Esophagus squamous epithelium (tissue), 4 donors: Measurements from ENCODE around the gene ARVCF.

ENCODE experiments used
- CTCF ChIP-seq, 6 experiments: fragments of 450-650 bp in 4 of 6; fragments of 200-600 bp in 2 of 6; sonication (generic) in 2 of 6; IDR thresholded peaks; one replicate each; pipeline ENCODE4 v1.5.1; 2016 to 2019; ENCODE audit warnings: antibody characterized with exemption in 6 of 6, mild to moderate bottlenecking in 4 of 6, moderate library complexity in 4 of 6
- POLR2A ChIP-seq, 4 donors: fragments of 450-650 bp; IDR thresholded peaks; one replicate each; pipeline ENCODE4 v1.6.1; 2017; ENCODE audit warnings: antibody characterized with exemption in 4 of 4, mild to moderate bottlenecking in 4 of 4, moderate library complexity in 3 of 4

DNA sequence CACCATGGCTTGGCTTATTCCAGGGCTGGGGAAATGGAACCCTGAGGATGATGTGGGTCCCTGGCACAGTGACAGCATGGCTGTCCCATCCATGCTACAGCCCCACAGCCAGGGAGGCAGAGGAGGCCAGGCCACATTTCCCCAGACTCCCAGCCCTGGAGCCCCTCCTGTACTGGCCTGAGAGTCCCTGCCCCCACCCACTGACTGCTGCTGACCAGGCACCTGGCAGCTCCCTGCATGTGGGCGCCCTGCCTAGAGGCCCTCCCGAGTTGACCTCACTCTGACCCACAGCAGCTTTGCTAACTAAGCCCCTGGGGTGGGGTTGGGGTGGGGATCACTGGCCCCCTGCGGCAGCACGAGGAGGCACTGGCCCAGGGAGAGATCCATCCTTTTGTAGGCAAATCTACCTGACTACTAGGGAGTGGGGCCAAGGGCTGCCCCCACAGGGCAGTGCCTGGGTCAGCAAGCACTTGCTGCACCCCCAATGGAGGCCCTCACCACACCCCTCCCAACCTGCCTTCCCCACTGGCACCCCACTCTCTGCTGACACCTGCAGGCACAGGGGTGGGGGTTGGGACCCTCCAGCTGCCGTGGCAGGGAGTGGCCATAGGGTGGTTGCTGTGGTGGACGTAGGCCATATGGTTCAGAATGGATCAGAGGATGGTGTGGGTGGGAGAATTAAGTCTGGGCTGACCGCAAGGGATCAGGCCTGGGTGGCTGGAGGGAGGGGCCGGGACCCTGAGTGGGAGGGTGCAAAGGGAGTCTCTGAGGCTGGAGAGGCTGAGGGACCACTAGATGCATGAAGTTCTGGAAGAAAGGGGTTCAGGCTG is 17.4 kb downstream of the ARVCF start:
- no peak for TF ChIP-seq CTCF (IDR thresholded peaks at IDR 0.05)
- no peak for TF ChIP-seq POLR2A (IDR thresholded peaks at IDR 0.05)
